Activated CD4-positive, CD25-positive, alpha-beta regulatory T cell treated with anti-CD3 and anti-CD28 coated beads, Interleukin-2, amount 50 U/mL, for 72 hours (primary cell): ENCODE results near the gene POSTN.

ENCODE experiments used
- DNase-seq: peaks from one replicate; pipeline ENCODE4 v3.0.0; 2021

Gene POSTN

GRCh38 chr13:37598597-37598996 is at the start of gene POSTN:
POSTN (minus strand) TSS chr13:37598768; CDS start chr13:37598726, 42 bp downstream.
- DNase-seq: no peak

- DNase-seq: no peak
These were observed 48.6 kb upstream of the POSTN start for GRCh38 chr13:37647031-37647650.

GRCh38 chr13:37646531-37646930 is 48.0 kb upstream of the POSTN start:
- no peak for DNase-seq

GRCh38 chr13:37645181-37645740 is 46.7 kb upstream of the POSTN start:
- no peak for DNase-seq

GRCh38 chr13:37641391-37641790 is 42.8 kb upstream of the POSTN start:
- no peak for DNase-seq

GRCh38 chr13:37640499-37640898 is 41.9 kb upstream of the POSTN start:
- no peak for DNase-seq

- DNase-seq: no peak
These were observed 38.1 kb upstream of the POSTN start for GRCh38 chr13:37636701-37637100.

GRCh38 chr13:37632294-37632693 is 33.7 kb upstream of the POSTN start:
- no peak for DNase-seq

- no peak for DNase-seq
These were observed 28.9 kb upstream of the POSTN start for GRCh38 chr13:37627428-37627827.

- DNase-seq: no peak
These were observed 23.3 kb upstream of the POSTN start for GRCh38 chr13:37621811-37622361.

- no peak for DNase-seq
These were observed 20.0 kb upstream of the POSTN start for GRCh38 chr13:37618554-37618953.

GRCh38 chr13:37617173-37617572 is 18.6 kb upstream of the POSTN start:
- DNase-seq: no peak

- no peak for DNase-seq
These were observed 17.6 kb upstream of the POSTN start for GRCh38 chr13:37616131-37616530.

- no peak for DNase-seq
These were observed 16.7 kb upstream of the POSTN start for GRCh38 chr13:37615276-37615675.

GRCh38 chr13:37613638-37614037 is 15.1 kb upstream of the POSTN start:
- DNase-seq: no peak

GRCh38 chr13:37613236-37613635 is 14.7 kb upstream of the POSTN start:
- no peak for DNase-seq

GRCh38 chr13:37608750-37609339 is 10.3 kb upstream of the POSTN start:
- no peak for DNase-seq

- DNase-seq: no peak
These were observed 4.3 kb upstream of the POSTN start for GRCh38 chr13:37602733-37603381.

GRCh38 chr13:37601648-37602440 is 3.3 kb upstream of the POSTN start:
- DNase-seq: no peak

- no peak for DNase-seq
These were observed 951 bp upstream of the POSTN start for GRCh38 chr13:37599519-37599918.

- DNase-seq: no peak
These were observed 1.0 kb downstream of the POSTN start for GRCh38 chr13:37597477-37598025.

- no peak for DNase-seq
These were observed 1.8 kb downstream of the POSTN start for GRCh38 chr13:37596805-37597204.

- no peak for DNase-seq
These were observed 3.4 kb downstream of the POSTN start for GRCh38 chr13:37595162-37595561.
